Hepatic stellate cell (primary cell): ENCODE results near the gene TNS3.

Experiments
- DNase-seq: peaks from one replicate; pipeline ENCODE4 v3.0.0; 2011; ENCODE audit warnings: low spot score

TNS3 gene

DNA sequence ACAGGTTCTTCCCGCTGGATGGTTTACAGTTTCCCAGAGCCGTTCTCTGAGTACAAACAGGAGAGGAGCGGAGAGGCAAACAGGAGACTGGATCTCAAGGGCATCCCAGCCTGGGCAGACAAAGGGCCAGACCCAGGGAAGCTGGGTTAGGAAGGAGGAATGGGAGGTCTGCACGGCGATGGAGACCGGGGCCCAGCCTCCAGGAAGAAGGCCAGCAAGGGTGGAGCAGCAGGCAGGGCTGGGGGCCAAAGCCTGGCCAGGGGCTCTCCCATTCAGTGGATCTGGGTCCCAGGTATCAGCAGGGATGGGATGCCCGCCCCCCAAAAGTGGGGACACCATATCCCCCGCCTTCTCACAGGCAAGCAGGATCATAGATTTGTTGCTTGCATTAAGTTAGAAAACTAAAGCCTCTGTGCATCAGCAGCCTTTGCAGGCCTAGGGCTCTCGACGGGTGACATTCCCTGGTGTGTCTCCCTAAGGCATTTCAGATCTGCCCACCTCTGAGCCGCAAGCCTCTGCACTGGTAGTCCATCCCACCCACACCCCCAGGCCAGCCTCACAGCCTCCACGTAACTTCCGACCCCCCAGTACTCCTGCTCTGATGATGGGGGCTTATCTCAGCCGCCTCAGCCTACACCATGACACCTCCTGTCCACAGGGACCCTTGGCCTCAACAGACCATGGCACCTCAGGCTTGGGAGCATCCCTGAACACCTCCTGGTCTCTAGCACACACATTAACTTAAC is 59.9 kb downstream of the TNS3 start:
- no peak for DNase-seq

DNA sequence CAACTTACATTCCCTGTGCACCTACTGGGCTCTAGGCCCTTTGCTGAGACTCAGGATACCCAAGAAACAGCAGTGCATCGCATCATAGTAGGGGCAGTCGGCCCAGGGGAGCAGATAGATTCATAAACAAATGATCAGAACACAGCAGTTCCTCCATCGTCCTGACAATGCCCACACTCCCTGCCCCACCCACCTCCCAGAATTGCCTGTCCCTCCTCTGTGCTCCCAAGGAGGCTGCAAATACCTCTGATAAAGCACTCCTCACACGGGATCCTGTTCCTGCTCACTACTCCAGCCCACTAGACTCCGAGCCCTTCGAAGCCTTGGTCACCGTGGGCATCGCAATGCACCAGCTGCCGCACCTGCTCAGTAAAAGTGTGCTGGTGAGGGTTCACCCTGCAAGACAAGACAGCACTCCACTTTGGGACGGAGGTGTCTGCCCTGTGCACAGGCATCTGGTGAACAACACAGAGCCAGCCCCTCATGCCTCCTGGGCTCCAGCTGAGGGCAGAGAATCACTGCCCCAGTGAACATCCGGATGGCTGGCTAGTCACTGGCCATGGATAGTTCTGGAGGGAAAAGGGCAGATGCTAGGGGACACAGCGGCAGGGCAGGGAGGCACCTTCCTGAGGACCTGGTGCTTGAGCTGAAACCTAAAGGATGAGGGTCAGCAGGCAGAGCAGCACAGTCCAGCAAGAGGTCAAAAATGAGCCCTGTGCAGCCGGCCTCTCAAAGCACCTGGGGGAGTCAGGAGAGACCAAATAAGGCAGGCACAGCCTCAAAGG is 60.7 kb downstream of the TNS3 start:
- no peak for DNase-seq

- peak; percentile 34 for DNase-seq
Measured at GRCh38 chr7:47520406-47520805, 61.5 kb downstream of the TNS3 start.

DNA sequence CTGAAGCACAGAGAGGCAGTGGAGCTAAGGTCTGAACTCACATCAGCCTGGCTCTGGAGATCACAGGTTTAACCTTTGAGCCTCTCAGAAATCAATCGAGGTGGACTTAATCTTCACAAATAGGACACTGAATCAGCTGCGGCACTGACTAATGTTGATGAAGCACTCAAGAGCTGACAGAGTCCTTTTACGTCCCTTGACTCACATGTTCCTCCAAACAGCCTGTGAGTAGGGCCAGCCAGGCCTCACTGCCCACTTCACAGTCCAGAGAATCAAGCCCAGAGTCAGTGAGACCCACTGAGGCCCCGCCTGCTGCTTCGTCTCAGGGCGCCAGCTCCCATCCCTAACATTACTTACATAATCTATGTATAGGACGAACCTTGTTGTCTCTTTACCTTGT is 63.1 kb downstream of the TNS3 start:
- DNase-seq = no peak

GRCh38 chr7:47517821-47518480 is 64.0 kb downstream of the TNS3 start:
- DNase-seq = no peak

DNA sequence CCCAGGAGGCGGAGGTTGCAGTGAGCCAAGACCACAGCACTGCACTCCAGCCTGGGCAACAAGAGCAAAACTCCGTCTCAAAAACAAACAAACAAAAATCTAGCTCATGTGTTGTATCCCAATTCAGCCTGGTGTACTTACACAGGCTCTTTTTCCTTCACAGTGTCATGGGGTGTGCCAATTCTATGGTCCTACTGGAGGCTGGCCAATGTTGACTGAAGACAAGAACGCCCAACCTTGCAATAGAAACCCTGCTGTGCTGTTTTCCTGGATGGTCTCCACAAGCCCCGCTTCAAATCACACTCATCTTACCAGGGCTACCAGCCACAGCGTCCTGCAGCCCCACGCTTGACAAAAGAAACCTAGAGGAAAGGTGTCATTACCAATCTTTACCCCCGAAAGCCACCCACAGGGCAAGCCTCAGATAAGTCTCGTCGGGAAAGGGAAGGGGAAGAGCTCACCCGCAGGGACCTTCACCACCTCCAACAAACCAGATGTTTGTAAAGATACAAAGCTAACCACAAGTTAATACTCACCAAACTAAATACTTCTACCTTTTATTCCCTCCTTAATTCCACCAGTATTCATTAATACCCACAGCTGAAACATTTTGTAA is 64.8 kb downstream of the TNS3 start:
- DNase-seq = no peak

DNA sequence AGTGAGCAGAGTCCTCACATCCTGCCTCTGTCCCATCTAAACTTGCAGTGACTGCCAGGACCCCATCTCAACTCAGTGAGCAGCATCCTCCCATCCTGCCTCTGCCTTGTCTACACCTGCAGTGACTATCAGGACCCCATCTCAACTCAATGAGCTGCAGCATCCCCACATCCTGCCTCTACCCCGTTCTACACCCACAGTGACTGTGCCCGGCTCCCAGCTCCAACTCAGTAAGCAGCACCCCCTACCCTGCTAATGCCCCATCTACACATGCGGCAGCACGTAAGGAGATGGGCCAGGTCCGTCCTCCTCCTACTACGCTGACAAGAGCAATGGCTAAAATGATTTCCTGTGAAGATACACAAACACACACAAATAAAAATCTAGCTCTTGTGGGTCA is 65.5 kb downstream of the TNS3 start:
- DNase-seq = no peak

DNA sequence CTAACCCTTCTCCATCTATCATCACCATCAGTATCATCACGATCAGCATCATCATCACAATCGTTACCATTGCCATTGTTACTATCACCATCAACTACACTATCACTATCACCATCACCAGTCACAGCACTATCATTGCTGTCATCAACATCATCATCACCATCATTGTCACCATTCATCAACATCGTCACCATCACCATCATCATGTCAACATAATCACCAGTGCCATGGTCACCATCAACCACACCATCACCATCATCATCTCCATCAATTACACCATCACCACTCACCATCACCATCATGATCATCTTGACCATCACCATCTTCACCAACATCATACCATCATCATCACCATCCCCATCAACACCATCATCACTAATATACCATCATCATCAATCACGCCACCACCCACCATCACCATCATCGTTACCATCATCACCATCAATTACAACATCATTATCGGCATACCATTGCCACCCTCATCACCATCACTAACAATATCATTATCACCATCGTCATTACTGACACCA is 66.5 kb downstream of the TNS3 start:
- DNase-seq = no peak

DNA sequence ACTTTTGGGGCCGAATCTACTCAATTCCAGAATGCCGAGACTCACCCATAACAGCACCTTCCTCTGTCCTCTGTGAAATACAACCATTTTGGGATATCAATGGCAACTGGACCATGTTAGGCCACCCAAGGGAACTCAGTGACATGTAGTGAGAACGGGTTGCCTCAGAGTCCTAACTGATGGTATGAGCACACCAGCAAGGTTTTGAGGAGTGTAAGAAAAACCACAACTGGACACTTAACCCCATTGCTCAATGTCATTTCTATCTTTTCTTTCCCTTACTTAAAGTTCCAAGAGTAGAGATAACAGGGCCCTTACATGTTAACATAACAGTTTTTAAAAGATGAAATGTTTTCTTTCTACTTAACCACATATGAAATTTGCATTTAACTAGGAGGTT is 67.1 kb downstream of the TNS3 start:
- no peak for DNase-seq

- DNase-seq = no peak
Measured at GRCh38 chr7:47514367-47514766, 67.5 kb downstream of the TNS3 start.

DNA sequence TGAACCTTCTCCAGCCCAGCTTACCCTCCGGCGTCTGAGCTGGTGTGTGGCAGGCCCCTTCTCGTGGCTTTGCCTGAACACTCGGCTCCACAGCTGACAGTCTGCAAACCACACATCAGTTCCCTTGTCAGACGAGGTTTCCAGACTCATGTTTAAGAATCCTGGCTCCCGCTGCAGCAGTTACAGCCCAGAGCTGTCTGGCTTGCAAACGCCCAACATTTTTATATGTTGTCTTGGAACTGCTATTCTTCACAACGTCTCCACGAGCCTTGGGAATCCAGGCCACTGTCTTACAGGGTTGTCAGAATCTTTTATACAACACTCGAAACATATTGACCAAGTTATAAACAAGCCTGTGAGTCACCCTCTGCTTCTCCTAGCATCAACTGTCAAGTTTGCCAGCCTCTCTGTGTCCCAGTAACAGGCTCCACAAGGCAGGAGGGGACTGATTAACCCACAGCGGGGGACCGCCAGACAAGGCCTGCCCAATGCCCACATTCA is 68.1 kb downstream of the TNS3 start:
- peak; percentile 71 for DNase-seq

GRCh38 chr7:47512481-47513176 is 69.3 kb downstream of the TNS3 start:
- DNase-seq = no peak

- DNase-seq = no peak
Measured at GRCh38 chr7:47511699-47512370, 70.1 kb downstream of the TNS3 start.

DNA sequence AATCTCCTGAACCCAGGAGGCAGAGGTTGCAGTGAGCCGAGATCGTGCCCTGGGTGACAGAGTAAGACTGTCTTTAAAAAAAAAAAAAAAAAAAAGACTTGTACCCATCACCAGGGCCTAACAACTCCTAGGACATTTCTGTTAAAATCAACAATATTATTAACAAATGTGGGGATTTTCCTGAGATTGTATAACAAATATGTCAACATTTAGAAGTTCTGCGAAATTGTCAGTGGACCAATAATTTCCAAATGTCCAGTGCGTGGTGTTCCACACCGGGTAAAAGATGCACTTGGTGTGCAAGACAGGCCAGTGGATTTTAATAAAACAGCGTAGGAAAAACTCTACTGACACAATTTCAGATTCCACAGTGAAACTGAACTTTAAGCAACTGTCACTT is 71.1 kb downstream of the TNS3 start:
- no peak for DNase-seq

GRCh38 chr7:47510192-47510591 is 71.7 kb downstream of the TNS3 start:
- no peak for DNase-seq

DNA sequence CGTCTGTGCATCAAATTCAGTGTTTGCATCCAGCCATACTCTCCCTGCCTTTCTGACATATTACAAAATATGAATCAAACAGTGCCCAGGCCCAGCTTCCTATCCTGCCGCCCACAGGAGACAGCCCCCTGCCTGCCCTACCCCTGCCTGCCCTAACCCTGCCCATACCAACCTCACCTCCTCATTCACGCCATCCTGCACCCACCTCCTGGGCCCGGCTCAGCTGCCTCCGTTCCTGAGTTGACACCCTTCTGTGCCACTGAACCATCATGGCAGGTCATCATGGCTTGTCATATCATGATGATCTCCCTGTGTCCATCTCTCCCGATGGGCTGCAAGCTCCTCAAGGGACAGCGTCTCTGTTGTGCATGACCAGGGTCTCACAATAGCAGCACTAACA is 72.3 kb downstream of the TNS3 start:
- no peak for DNase-seq

- DNase-seq = no peak
Measured at GRCh38 chr7:47508389-47509380, 73.2 kb downstream of the TNS3 start.

DNA sequence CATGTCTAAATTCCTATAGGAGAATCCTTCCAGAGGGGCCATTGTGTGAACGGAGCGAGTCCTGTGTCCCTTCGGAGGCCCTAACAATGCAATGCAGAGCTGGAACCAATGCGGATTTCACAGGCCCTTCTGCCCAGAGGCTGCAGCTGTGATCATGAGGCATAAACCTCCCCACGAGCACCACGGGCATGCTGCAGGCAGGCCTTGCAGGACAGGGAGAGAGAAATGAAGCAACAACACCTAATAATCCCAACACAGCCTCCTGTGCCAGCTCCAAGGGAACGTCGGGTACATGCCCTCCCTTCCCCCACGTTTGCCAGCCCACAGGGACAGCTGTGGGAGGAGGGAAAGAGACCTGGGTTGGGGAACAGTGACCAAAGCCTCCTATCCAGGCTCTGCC is 74.4 kb downstream of the TNS3 start:
- DNase-seq = no peak
